ENCODE measurements around the gene BTNL9.

- TF ChIP-seq POLR2A (IDR thresholded peaks at IDR 0.05) (no peak), CTCF (IDR thresholded peaks at IDR 0.05) (no peak), EP300 (IDR thresholded peaks at IDR 0.05) (no peak)
These were observed 67.6 kb downstream of the BTNL9 start for GRCh38 chr5:181107699-181108098.
